Activated naive CD4-positive, alpha-beta T cell treated with anti-CD3 and anti-CD28 coated beads, Interleukin-2, amount 50 U/mL, for 24 hours (primary cell): ENCODE measurements around the gene MAF.

Experiments
- H3K27ac Mint-ChIP-seq: one replicate; pipeline ENCODE4 v1.8.0; 2021; ENCODE audit warnings: mild to moderate bottlenecking, mixed read lengths
- H3K27me3 Mint-ChIP-seq: one replicate; pipeline ENCODE4 v1.8.0; 2021; ENCODE audit warnings: mixed read lengths
- H3K36me3 Mint-ChIP-seq: one replicate; pipeline ENCODE4 v1.8.0; 2021; ENCODE audit warnings: mixed read lengths
- H3K4me1 Mint-ChIP-seq: one replicate; pipeline ENCODE4 v1.8.0; 2021; ENCODE audit warnings: mixed read lengths
- H3K4me3 Mint-ChIP-seq: one replicate; pipeline ENCODE4 v1.8.0; 2021; ENCODE audit warnings: mild to moderate bottlenecking, mixed read lengths
- H3K9me3 Mint-ChIP-seq: one replicate; pipeline ENCODE4 v1.8.0; 2021; ENCODE audit warnings: mixed read lengths

MAF gene

DNA sequence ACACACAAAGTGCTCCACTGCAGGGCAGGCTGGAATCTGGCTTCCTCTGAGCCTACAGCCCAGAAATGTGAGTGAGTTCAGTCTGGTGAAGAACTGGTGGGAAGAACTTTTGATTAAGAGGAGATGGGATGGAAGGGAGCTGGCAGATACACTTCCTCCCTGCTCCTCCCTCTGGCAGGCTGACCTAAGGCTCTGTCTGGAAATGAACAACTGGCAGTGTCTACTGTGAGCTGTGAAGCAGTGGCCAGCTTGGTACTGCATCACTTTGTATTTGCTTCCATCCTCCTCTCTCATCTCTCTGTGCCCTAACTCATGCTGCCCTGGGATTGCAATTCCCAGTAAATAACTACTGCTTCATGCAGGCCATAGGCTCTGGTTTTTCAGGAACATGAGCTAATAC, 45.6 kb downstream of the MAF start:
- Mint-ChIP-seq H3K36me3 (peaks cover 1% of the 10 kb centered on the region), H3K27ac (no peak overlapping the region), H3K9me3 (peaks cover 10% of the 10 kb centered on the region), H3K27me3 (peaks cover 6% of the 10 kb centered on the region), H3K4me3 (no peak overlapping the region), H3K4me1 (no peaks in the 10 kb centered on the region)

DNA sequence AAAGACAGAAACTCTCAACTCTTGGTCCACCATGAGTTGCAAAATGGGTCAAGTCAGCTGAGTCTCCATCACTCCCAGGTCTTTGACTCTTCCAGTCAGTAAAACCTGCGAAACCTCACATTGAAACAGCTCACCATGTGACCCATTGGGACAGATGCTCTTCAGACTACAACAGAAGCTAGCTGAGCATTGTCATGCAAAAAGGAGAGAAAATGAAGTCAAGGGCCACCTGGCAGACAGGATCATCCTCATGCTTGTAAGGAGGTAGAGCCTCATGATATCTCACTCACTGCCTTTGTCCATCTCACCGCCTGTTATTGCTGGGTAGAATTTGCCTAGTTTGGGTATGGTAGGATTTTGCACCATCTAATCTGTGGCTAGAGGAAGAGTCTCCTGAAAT, 50.2 kb downstream of the MAF start:
- H3K27me3 Mint-ChIP-seq = peaks cover 7% of the 10 kb centered on the region

DNA sequence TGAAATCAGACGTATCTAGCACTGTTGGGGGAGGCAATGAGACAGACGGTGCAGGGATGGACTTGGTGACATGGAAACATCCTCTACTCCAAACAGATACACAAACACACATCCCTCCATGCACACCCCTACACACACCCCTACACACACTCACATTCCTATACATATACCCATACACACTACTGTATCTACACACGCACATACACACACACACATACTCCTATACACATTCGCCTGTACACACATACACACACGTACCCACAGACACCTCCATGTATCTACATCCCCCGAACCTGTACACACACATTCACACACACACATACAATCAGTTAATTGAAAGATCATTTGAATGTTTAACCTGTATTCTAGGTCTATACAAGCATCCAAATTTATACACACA, 53.5 kb downstream of the MAF start:
- Mint-ChIP-seq H3K4me1 (no peaks in the 10 kb centered on the region), H3K9me3 (no peaks in the 10 kb centered on the region), H3K27me3 (peaks cover 3% of the 10 kb centered on the region), H3K4me3 (no peak overlapping the region), H3K27ac (no peak overlapping the region), H3K36me3 (no peaks in the 10 kb centered on the region)

More for the DNA sequence above, 50.2 kb downstream of the MAF start:
- H3K36me3 Mint-ChIP-seq = peaks cover 1% of the 10 kb centered on the region
- no peaks in the 10 kb centered on the region for H3K4me1 Mint-ChIP-seq
- H3K9me3 Mint-ChIP-seq = no peaks in the 10 kb centered on the region
- no peak overlapping the region for H3K27ac Mint-ChIP-seq
- no peak overlapping the region for H3K4me3 Mint-ChIP-seq
